Measurements from ENCODE around the gene RPP21. TPM values are rescaled to one million over a fixed set of nuclear protein-coding genes. Genes with fewer than 3 reads are reported as not detected.
A peak's percentile ranks its signal among the peaks of the same experiment; 100 is the strongest.

Gene RPP21
- total and polyA plus RNA-seq, 2 of the 8 experiments (the other 6 are each of a cell fraction or from before 2014, with no cell fraction given) = 63.0 to 219 TPM

GRCh38 chr6:30325873-30326525 lies 19.0 kb upstream of the RPP21 start (continued):
- TF ChIP-seq CHD7 (IDR thresholded peaks at IDR 0.05; ENCODE audit: insufficient replicate concordance, low read length) = no peak
- 0 out of 2 replicates have a peak, but pooled peaks have one; percentile 39 for TF ChIP-seq SP1 (IDR thresholded peaks at IDR 0.05; ENCODE audit: low read depth, low read length)
- TF ChIP-seq ATF2 (IDR thresholded peaks at IDR 0.05; ENCODE audit: low read length) = peak; percentile 57; the same call in 1 of the 2 replicates
- TF ChIP-seq SP2 (IDR thresholded peaks at IDR 0.05; ENCODE audit: low read length) = no peak
- TF ChIP-seq SAP30 (IDR thresholded peaks at IDR 0.05; ENCODE audit: insufficient read depth, insufficient replicate concordance, low read length) = no peak
- TF ChIP-seq RXRA (IDR thresholded peaks at IDR 0.05; ENCODE audit: insufficient read depth, low read depth, low read length) = no peak
- TF ChIP-seq TAF1 (IDR thresholded peaks at IDR 0.05; ENCODE audit: low read depth, low read length) = peak; percentile 63

All from H1 (cell line).